ENCODE data around the gene TSPAN17. TPM values are rescaled to one million over a fixed set of nuclear protein-coding genes. Genes with fewer than 3 reads are reported as not detected.

The TSPAN17 gene
- total and polyA plus RNA-seq, 9 donors, result 7.5 to 28.5 (median 14.9) TPM

DNA sequence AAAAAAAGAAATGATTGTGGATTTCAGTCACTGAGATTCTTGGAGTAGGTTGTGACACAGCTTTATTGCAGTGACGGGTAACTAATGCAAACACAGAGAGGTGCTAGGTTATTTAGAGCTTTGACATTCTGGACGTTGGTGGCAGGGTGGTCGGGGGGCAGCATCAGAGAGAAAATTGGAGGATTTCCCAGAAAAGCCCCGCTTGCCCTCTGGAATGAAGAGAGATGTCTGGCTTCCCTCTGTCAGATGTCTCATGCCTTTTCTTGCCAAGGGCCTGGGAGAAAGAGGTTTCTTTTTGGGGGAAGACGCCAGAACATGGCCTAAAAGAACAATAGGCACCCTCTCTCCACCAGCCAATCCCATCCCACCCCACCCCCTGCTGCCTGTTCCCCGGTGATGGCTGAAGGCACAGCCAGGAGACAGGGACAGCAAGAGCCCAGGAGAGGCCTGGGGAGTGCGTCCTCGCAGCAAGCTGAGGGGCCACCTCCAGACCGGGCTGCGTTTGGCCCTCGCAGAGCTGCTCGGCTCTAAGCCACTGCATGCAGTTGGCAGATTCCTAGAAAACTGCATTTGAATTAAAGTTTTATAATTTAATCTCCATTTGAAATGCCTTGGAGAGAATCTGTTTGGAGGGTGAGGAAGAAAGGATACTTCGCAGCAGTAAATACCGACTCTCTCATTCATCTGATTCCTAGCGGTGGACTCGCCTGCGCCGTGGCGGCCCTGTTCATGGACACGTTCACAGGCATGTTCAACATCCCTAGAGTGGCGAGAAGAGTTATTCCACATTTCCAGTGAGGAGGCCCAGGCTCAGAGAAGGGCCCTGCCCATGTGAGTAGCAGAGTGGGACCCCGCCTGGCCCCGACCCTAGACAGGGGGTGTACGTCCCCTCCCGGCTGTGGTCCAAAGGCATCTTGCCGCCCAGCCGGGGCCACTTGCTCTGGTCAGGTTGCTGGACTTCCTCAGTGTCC, 55.7 kb downstream of the TSPAN17 start:
- Histone ChIP-seq H3K27me3 (no peaks in the 10 kb centered on the region), H3K4me1 (ENCODE audit: insufficient read depth) (no peaks in the 10 kb centered on the region), H3K4me3 (no peak overlapping the region), H3K9me3 (no peaks in the 10 kb centered on the region), H3K36me3 (no peaks in the 10 kb centered on the region), H3K27ac (no peak overlapping the region)
- WGBS, 3 donors, result 71 to 78% (median 71%) methylated on average over 27 of the region's 27 CpGs
- intact Hi-C loops (cut with DNase I), result no loop called here
- no peak for DNase-seq
- no peak for TF ChIP-seq EP300 (IDR thresholded peaks at IDR 0.05)
- TF ChIP-seq, protein P1, sequence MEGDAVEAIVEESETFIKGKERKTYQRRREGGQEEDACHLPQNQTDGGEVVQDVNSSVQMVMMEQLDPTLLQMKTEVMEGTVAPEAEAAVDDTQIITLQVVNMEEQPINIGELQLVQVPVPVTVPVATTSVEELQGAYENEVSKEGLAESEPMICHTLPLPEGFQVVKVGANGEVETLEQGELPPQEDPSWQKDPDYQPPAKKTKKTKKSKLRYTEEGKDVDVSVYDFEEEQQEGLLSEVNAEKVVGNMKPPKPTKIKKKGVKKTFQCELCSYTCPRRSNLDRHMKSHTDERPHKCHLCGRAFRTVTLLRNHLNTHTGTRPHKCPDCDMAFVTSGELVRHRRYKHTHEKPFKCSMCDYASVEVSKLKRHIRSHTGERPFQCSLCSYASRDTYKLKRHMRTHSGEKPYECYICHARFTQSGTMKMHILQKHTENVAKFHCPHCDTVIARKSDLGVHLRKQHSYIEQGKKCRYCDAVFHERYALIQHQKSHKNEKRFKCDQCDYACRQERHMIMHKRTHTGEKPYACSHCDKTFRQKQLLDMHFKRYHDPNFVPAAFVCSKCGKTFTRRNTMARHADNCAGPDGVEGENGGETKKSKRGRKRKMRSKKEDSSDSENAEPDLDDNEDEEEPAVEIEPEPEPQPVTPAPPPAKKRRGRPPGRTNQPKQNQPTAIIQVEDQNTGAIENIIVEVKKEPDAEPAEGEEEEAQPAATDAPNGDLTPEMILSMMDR (IDR thresholded peaks at IDR 0.05), result no peak
- TF ChIP-seq POLR2A (IDR thresholded peaks at IDR 0.05), result no peak

DNA sequence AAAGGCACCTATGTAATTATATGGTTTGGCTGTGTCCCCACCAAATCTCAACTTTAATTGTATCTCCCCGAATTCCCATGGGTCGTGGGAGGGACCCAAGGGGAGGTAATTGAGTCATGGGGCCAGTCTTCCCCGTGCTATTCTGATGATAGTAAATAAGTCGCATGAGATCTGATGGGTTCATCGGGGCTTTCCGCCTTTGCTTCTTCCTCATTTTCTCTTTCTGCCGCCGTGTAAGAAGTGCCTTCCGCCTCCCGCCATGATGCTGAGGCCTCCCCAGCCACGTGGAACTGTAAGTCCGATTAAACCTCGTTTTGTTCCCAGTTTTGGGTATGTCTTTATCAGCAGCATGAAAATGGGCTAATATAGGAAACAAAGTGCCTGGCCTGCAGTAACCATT, 56.6 kb downstream of the TSPAN17 start:
- TF ChIP-seq, protein P1 (IDR thresholded peaks at IDR 0.05), result no peak
- TF ChIP-seq EP300 (IDR thresholded peaks at IDR 0.05), result no peak
- no peak for TF ChIP-seq POLR2A (IDR thresholded peaks at IDR 0.05)
- Histone ChIP-seq H3K4me1 (ENCODE audit: insufficient read depth) (no peaks in the 10 kb centered on the region), H3K9me3 (no peaks in the 10 kb centered on the region), H3K27me3 (no peaks in the 10 kb centered on the region), H3K27ac (no peak overlapping the region), H3K36me3 (no peaks in the 10 kb centered on the region), H3K4me3 (no peak overlapping the region)
- no peak for DNase-seq
- intact Hi-C loops (cut with DNase I), result no loop called here
- WGBS, 3 donors, result 72 to 84% (median 79%) methylated on average over 13 of the region's 13 CpGs

DNA sequence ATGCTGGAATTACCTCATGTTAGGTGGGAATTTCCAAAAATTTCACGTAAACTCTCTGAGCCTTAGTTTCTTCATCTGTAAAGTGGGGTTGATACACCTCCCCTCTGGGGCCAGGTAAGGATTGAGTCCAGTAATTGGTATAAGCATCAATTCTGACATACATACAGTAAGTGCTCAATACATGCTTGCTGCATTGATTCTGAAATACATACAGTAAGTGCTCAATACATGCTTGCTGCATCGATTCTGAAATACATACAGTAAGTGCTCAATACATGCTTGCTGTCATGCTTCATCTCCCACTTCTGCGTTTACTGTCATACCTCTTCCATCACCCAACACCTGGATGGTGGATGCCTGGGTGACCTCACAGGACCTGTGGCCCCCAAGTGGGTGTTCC, 57.1 kb downstream of the TSPAN17 start:
- DNase-seq, result no peak
- Histone ChIP-seq H3K4me1 (ENCODE audit: insufficient read depth) (no peaks in the 10 kb centered on the region), H3K36me3 (no peaks in the 10 kb centered on the region), H3K27ac (no peak overlapping the region), H3K27me3 (no peaks in the 10 kb centered on the region), H3K4me3 (no peak overlapping the region), H3K9me3 (no peaks in the 10 kb centered on the region)
- WGBS, 3 donors, result 81 to 92% (median 86%) methylated on average over 3 of the region's 3 CpGs
- intact Hi-C loops (cut with DNase I), result no loop called here
- TF ChIP-seq, protein P1 (IDR thresholded peaks at IDR 0.05), result no peak
- TF ChIP-seq EP300 (IDR thresholded peaks at IDR 0.05) (no peak), POLR2A (IDR thresholded peaks at IDR 0.05) (no peak)

DNA sequence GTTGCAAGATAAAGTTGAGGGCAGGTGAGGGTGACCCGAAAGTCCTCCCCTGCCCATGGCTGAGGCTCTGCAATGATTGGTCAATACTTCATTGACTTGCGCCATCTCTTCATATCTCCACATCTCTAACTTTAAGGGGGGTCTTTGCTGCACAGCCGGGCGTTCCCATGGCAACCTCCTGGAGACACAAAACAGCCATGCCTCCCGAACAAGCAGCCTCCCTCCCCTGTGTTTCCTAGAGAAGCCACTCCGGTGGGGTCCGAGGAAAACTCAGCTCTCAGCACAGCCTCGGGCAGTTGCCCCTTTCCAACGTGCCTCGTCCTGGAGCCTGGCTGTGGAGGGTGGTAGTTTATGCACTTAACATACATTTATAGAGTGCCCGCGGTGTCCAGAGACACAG, 57.5 kb downstream of the TSPAN17 start:
- WGBS, 3 donors, result 43 to 58% (median 52%) methylated on average over 12 of the region's 12 CpGs
- no peaks in the 10 kb centered on the region for H3K27me3 ChIP-seq
- H3K36me3 ChIP-seq, result no peaks in the 10 kb centered on the region
- TF ChIP-seq EP300 (IDR thresholded peaks at IDR 0.05) (no peak), POLR2A (IDR thresholded peaks at IDR 0.05) (no peak)
- TF ChIP-seq, protein P1 (IDR thresholded peaks at IDR 0.05), result no peak
- no peak overlapping the region for H3K27ac ChIP-seq
- H3K4me1 ChIP-seq (ENCODE audit: insufficient read depth), result no peaks in the 10 kb centered on the region
- H3K9me3 ChIP-seq, result no peaks in the 10 kb centered on the region
- no peak for DNase-seq
- no peak overlapping the region for H3K4me3 ChIP-seq
- intact Hi-C loops (cut with DNase I), result no loop called here

Small RNAs within 50 kb of the gene (microRNA-seq; reads per million reads assigned to microRNA genes)
- gene MIR4281, result 0 reads per million in 3 donors

Small RNAs within 50 kb of the gene (small RNA-seq; reads per million reads assigned to genes)
- gene MIR4281, result not detected

Other genes with a start within 250 kb of the TSPAN17 start
- 100 to 1,000 TPM in 5 of 7 donors, 10 to 100 TPM in 2; 79.7 to 138 (median 115) TPM for gene CLTB, start 230.9 kb upstream of the TSPAN17 start, total RNA-seq
- 100 to 1,000 TPM in 1 of 2 donors, 10 to 100 TPM in 1; 35.9 to 104 TPM for gene CLTB, start 230.9 kb upstream of the TSPAN17 start, polyA plus RNA-seq
- 10 to 100 TPM; 17.2 to 46.7 (median 34.4) TPM for gene FAF2, start 199.1 kb upstream of the TSPAN17 start, total RNA-seq
- 10 to 100 TPM; 18.0 to 41.2 TPM for gene FAF2, start 199.1 kb upstream of the TSPAN17 start, polyA plus RNA-seq
- 10 to 100 TPM; 16.6 to 44.7 (median 30.8) TPM for gene RNF44, start 110.1 kb upstream of the TSPAN17 start, total RNA-seq
- gene RNF44, start 110.1 kb upstream of the TSPAN17 start, polyA plus RNA-seq, result 10 to 100 TPM in 1 of 2 donors, 1 to 10 TPM in 1; 9.2 to 23.8 TPM
- 1 to 10 TPM in 1 of 7 donors, under 1 TPM in 1, not detected in 5; 0.20 to 2.0 TPM for gene CDHR2, start 98.1 kb upstream of the TSPAN17 start, total RNA-seq
- under 1 TPM in 1 of 2 donors, not detected in 1; 0.10 TPM for gene CDHR2, start 98.1 kb upstream of the TSPAN17 start, polyA plus RNA-seq
- under 1 TPM; 0.08 to 0.32 (median 0.20) TPM for gene GPRIN1, start 37.3 kb upstream of the TSPAN17 start, total RNA-seq
- under 1 TPM; 0.13 to 0.50 TPM for gene GPRIN1, start 37.3 kb upstream of the TSPAN17 start, polyA plus RNA-seq
- not detected for gene SNCB, start 16.9 kb upstream of the TSPAN17 start, total RNA-seq
- gene SNCB, start 16.9 kb upstream of the TSPAN17 start, polyA plus RNA-seq, result under 1 TPM in 1 of 2 donors, not detected in 1; 0.13 TPM
- gene EIF4E1B, start 16.8 kb upstream of the TSPAN17 start, total RNA-seq, result not detected
- gene EIF4E1B, start 16.8 kb upstream of the TSPAN17 start, polyA plus RNA-seq, result under 1 TPM in 1 of 2 donors, not detected in 1; 0.61 TPM
- under 1 TPM; 0.08 to 0.77 (median 0.23) TPM for gene UNC5A, start 163.1 kb downstream of the TSPAN17 start, total RNA-seq
- gene UNC5A, start 163.1 kb downstream of the TSPAN17 start, polyA plus RNA-seq, result under 1 TPM in 1 of 2 donors, not detected in 1; 0.82 TPM